HK-2 (cell line): Measurements from ENCODE around the gene TCEANC2.

Source experiments
- DNase-seq: peaks from one replicate; pipeline ENCODE4 v3.0.0-alpha.2; 2018; ENCODE audit not compliant: unreplicated experiment

The TCEANC2 gene

GRCh38 chr1:54135436-54136120 is 82.2 kb downstream of the TCEANC2 start:
- no peak for DNase-seq

- DNase-seq, result no peak
These were observed 83.0 kb downstream of the TCEANC2 start for GRCh38 chr1:54136269-54136896.

- no peak for DNase-seq
These were observed 83.6 kb downstream of the TCEANC2 start for GRCh38 chr1:54136963-54137533.

GRCh38 chr1:54137534-54138061 is 84.2 kb downstream of the TCEANC2 start:
- no peak for DNase-seq

GRCh38 chr1:54138994-54139393 is 85.6 kb downstream of the TCEANC2 start:
- no peak for DNase-seq

GRCh38 chr1:54139711-54140110 is 86.3 kb downstream of the TCEANC2 start:
- DNase-seq, result no peak

- no peak for DNase-seq
These were observed 88.9 kb downstream of the TCEANC2 start for GRCh38 chr1:54142146-54142900.

GRCh38 chr1:54144366-54144765 is 91.0 kb downstream of the TCEANC2 start:
- no peak for DNase-seq

- no peak for DNase-seq
These were observed 96.3 kb downstream of the TCEANC2 start for GRCh38 chr1:54149734-54150133.

- DNase-seq, result no peak
These were observed 97.6 kb downstream of the TCEANC2 start for GRCh38 chr1:54151013-54151412.

- no peak for DNase-seq
These were observed 99.3 kb downstream of the TCEANC2 start, which contains the start of gene CDCP2 for GRCh38 chr1:54152696-54153095. Gene CDCP2, minus strand, starts transcription at chr1:54153000. Its CDS starts 78 bp downstream, at chr1:54152922.

GRCh38 chr1:54153535-54154439 is 100.4 kb downstream of the TCEANC2 start:
- DNase-seq, result peak; percentile 20
